Loucy (cell line): ENCODE results near the gene GSAP.
"Not testable (repeated sequence)": the region's sequence is repeated elsewhere in the genome, so short reads cannot be mapped to it uniquely, and the experiment has no call there.

ENCODE experiments used
- CTCF ChIP-seq: fragments of 200-600 bp; sonication (generic); conservative IDR thresholded peaks from 2 replicates; pipeline ENCODE4 v1.5.1; 2014; ENCODE audit warnings: mild to moderate bottlenecking, antibody characterized with exemption, low read length
- EZH2phosphoT487 ChIP-seq: fragments of 200-600 bp; IDR thresholded peaks from 2 replicates; pipeline ENCODE4 v1.6.1; 2018; ENCODE audit warnings: antibody characterized with exemption, mild to moderate bottlenecking, moderate library complexity, borderline replicate concordance

DNA sequence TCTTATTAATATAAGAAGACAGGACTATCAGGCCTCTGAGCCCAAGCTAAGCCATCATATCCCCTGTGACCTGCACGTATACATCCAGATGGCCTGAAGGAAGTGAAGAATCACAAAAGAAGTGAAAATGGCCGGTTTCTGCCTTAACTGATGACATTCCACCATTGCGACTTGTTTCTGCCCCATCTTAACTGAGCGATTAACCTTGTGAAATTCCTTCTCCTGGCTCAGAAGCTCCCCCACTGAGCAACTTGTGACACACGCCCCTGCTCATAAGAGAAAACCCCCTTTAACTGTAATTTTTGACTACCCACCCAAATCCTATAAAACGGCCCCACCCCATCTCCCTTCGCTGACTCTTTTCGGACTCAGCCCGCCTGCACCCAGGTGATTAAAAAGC is 70.7 kb downstream of the GSAP start:
- not testable (repeated sequence) for TF ChIP-seq CTCF, EZH2phosphoT487
